IMR-90 (cell line): ENCODE measurements around the gene KCNQ1. TPM values are rescaled to one million over a fixed set of nuclear protein-coding genes. Genes with fewer than 3 reads are reported as not detected.

ENCODE experiments used
- ATAC-seq: fragments of 200-7000 bp; cut with Tn5 transposase; 2 replicates; pipeline ENCODE4 v1.9.1; 2020; ENCODE audit warnings: low read depth, mild to moderate bottlenecking, moderate library complexity
- BruUV-seq: library from RNA; stranded (reverse); fragments of 400-500 nt; replicated peaks from 2 replicates; lab custom pipeline; 2021; lab: Mats Ljungman, UMichigan
- CTCF ChIA-PET: fragments of 300-600 bp; formaldehyde crosslinking; extraction: SDS; loops from one replicate; lab custom pipeline; 2021; ENCODE audit warnings: antibody characterized with exemption; lab: Yijun Ruan, JAX
- POLR2A ChIA-PET: fragments of 300-600 bp; sonication (Branson Sonifier 250); formaldehyde crosslinking; loops from one replicate; lab custom pipeline; 2022; ENCODE audit warnings: antibody characterized with exemption; ENCODE audit not compliant: unreplicated experiment; lab: Charles Lee
- DNase-seq: peaks from one replicate; pipeline ENCODE4 v3.0.0; 2013
- H2AFZ ChIP-seq: replicated peaks from 2 replicates; pipeline ENCODE3; 2013; ENCODE audit warnings: low read length, mild to moderate bottlenecking; ENCODE audit not compliant: poor library complexity
- H2AK5ac ChIP-seq: 2 replicates; pipeline ENCODE4 v1.6.1; 2013; ENCODE audit warnings: low read depth, low read length, inconsistent platforms
- H2AK9ac ChIP-seq: replicated peaks from 2 replicates; pipeline ENCODE3; 2013; ENCODE audit warnings: mild to moderate bottlenecking, low read depth, low read length, moderate library complexity; ENCODE audit not compliant: poor library complexity
- H2BK120ac ChIP-seq: 2 replicates; pipeline ENCODE4 v1.6.1; 2013; ENCODE audit warnings: low read depth, low read length, inconsistent platforms
- H2BK15ac ChIP-seq: 3 replicates; pipeline ENCODE4 v1.6.1; 2013; ENCODE audit warnings: low read depth, low read length, inconsistent platforms
- H2BK20ac ChIP-seq: 2 replicates; pipeline ENCODE4 v1.6.1; 2013; ENCODE audit warnings: low read depth, mild to moderate bottlenecking, inconsistent platforms, low read length, moderate library complexity
- H2BK5ac ChIP-seq: 2 replicates; pipeline ENCODE4 v1.6.1; 2013; ENCODE audit warnings: mild to moderate bottlenecking, low read depth, low read length, inconsistent platforms; ENCODE audit not compliant: poor library complexity, severe bottlenecking
- H3K14ac ChIP-seq: replicated peaks from 2 replicates; pipeline ENCODE4 v1.6.1; 2013; ENCODE audit warnings: low read depth, low read length, inconsistent platforms
- H3K18ac ChIP-seq: 2 replicates; pipeline ENCODE4 v1.6.1; 2013; ENCODE audit warnings: low read depth, low read length, control low read depth
- H3K23ac ChIP-seq: 2 replicates; pipeline ENCODE4 v1.6.1; 2013; ENCODE audit warnings: low read depth, low read length, inconsistent platforms
- H3K27ac ChIP-seq: 2 replicates; pipeline ENCODE4 v1.5.1; 2013; ENCODE audit warnings: mild to moderate bottlenecking, control low read depth, low read length; ENCODE audit not compliant: insufficient read depth
- H3K27me3 ChIP-seq: 2 replicates; pipeline ENCODE4 v1.6.1; 2013; ENCODE audit warnings: low read length; ENCODE audit not compliant: control insufficient read depth, insufficient read depth
- H3K36me3 ChIP-seq: 2 replicates; pipeline ENCODE4 v1.6.1; 2013; ENCODE audit warnings: low read length, mixed read lengths; ENCODE audit not compliant: control insufficient read depth, insufficient read depth
- H3K4ac ChIP-seq: 2 replicates; pipeline ENCODE4 v1.6.1; 2013; ENCODE audit warnings: low read depth, low read length, inconsistent platforms
- H3K4me1 ChIP-seq: 2 replicates; pipeline ENCODE4 v1.6.1; 2013; ENCODE audit warnings: low read length, mixed read lengths; ENCODE audit not compliant: control insufficient read depth, insufficient read depth
- H3K4me2 ChIP-seq: 2 replicates; pipeline ENCODE4 v1.6.1; 2013; ENCODE audit warnings: low read depth, mild to moderate bottlenecking, control low read depth, low read length, moderate library complexity
- H3K4me3 ChIP-seq: 2 replicates; pipeline ENCODE4 v1.5.1; 2013; ENCODE audit warnings: low read depth, mild to moderate bottlenecking, control low read depth, low read length, moderate library complexity; ENCODE audit not compliant: insufficient read depth
- H3K56ac ChIP-seq: 2 replicates; pipeline ENCODE4 v1.6.1; 2013; ENCODE audit warnings: low read length, inconsistent platforms; ENCODE audit not compliant: insufficient read depth; ENCODE audit errors: extremely low read depth
- H3K79me1 ChIP-seq, 2 experiments: 2 replicates each; pipeline ENCODE4 v1.6.1; 2013; ENCODE audit warnings: low read length in 2 of 2, inconsistent platforms in 1 of 2, low read depth in 1 of 2
- H3K9ac ChIP-seq: 2 replicates; pipeline ENCODE4 v1.6.1; 2013; ENCODE audit warnings: low read depth, low read length, control low read depth
- H3K9me1 ChIP-seq: 2 replicates; pipeline ENCODE4 v1.6.1; 2013; ENCODE audit warnings: low read length, inconsistent platforms; ENCODE audit not compliant: insufficient read depth
- H3K9me3 ChIP-seq: 2 replicates; pipeline ENCODE4 v1.6.1; 2013; ENCODE audit warnings: low read length; ENCODE audit not compliant: control insufficient read depth, insufficient read depth
- H4K20me1 ChIP-seq: 2 replicates; pipeline ENCODE4 v1.6.1; 2013; ENCODE audit warnings: low read length, inconsistent platforms; ENCODE audit not compliant: insufficient read depth
- H4K5ac ChIP-seq: 2 replicates; pipeline ENCODE4 v1.6.1; 2013; ENCODE audit warnings: mild to moderate bottlenecking, low read depth, low read length, control low read depth
- H4K8ac ChIP-seq, 2 experiments: 2 replicates each; pipeline ENCODE4 v1.6.1; 2013; ENCODE audit warnings: low read depth in 2 of 2, low read length in 2 of 2, control low read depth in 1 of 2, inconsistent platforms in 1 of 2
- H4K91ac ChIP-seq: 2 replicates; pipeline ENCODE4 v1.6.1; 2013; ENCODE audit warnings: low read depth, low read length, inconsistent platforms; ENCODE audit not compliant: insufficient read depth
- BHLHE40 ChIP-seq: fragments of 150-350 bp; IDR thresholded peaks from 2 replicates; pipeline ENCODE4 v1.6.1; 2016; ENCODE audit warnings: mild to moderate bottlenecking, low read depth, low read length
- CHD1 ChIP-seq: IDR thresholded peaks from 2 replicates; pipeline ENCODE4 v1.6.1; 2012; ENCODE audit warnings: low read depth, low read length, improper control_type of control experiment
- MAFK ChIP-seq: IDR thresholded peaks from 2 replicates; pipeline ENCODE4 v1.6.1; 2012; ENCODE audit warnings: low read depth, low read length, improper control_type of control experiment
- RAD21 ChIP-seq: IDR thresholded peaks from 2 replicates; pipeline ENCODE4 v1.6.1; 2012; ENCODE audit warnings: low read length, improper control_type of control experiment
- WGBS, 2 experiments: methylation state at CpG; one replicate each; pipeline versions ENCODE4 v1.1.5 to v1.1.7; 2013; ENCODE audit warnings: missing lambda C conversion rate in 2 of 2; ENCODE audit not compliant: insufficient read length in 1 of 2; ENCODE audit errors: extremely low coverage in 2 of 2; 5-methylcytosine and 5-hydroxymethylcytosine counted together
- dilution Hi-C: fragments of 300-500 bp; cut with HindIII; formaldehyde crosslinking; loops from one replicate; pipeline ENCODE4 v1.14.3; 2018; ENCODE audit warnings: low sequenced_read_pairs; ENCODE audit not compliant: unreplicated experiment
- in situ Hi-C: fragments of 300-500 bp; cut with MboI; formaldehyde crosslinking; loops from 3 replicates; pipeline ENCODE4 v1.14.3; 2019; ENCODE audit warnings: low sequenced_read_pairs, inconsistent platforms, mixed read lengths
- intact Hi-C: fragments of 100-400 bp; cut with micrococcal nuclease; formaldehyde crosslinking; loops from 2 replicates; pipeline ENCODE4 v1.10.0; 2022
- polyA plus RNA-seq, 3 experiments: library from polyadenylated mRNA; depleted of rRNA; stranded (reverse); fragments of >200 nt; gene quantifications; 2 replicates each; pipeline ENCODE4 v1.2.3, GENCODE V29; 2012; ENCODE audit warnings: low replicate concordance in 1 of 3
- total RNA-seq: library from RNA; depleted of rRNA; stranded (reverse); fragments of >200 nt; gene quantifications from 2 replicates; pipeline ENCODE4 v1.2.3, GENCODE V29; 2012

KCNQ1 gene
- total and polyA plus RNA-seq, 2 of the 4 experiments (the other 2 are of a cell fraction): 0.07 TPM; not detected in 1

GRCh38 chr11:2562890-2563212 lies 118.0 kb downstream of the KCNQ1 start:
- H3K36me3 ChIP-seq: no peaks in the 10 kb centered on the region
- 83% methylated on average over 1 of the region's 6 CpGs; no CpG with 5 or more reads in 1 of the 2 experiments for WGBS, 2 experiments
- dilution Hi-C loops: no loop called here
- in situ Hi-C loops: no loop called here
- ChIA-PET POLR2A (no interaction called here), CTCF (no interaction called here)
- no peak overlapping the region for H4K5ac ChIP-seq
- no peak overlapping the region for H2BK120ac ChIP-seq
- no peak for ATAC-seq
- BruUV-seq: no TSS peak
- no peaks in the 10 kb centered on the region for H3K79me1 ChIP-seq
- no peak overlapping the region for H3K14ac ChIP-seq
- no peaks in the 10 kb centered on the region for H3K4me1 ChIP-seq
- H2BK5ac ChIP-seq: no peak overlapping the region
- no peaks in the 10 kb centered on the region for H3K9me1 ChIP-seq
- H2AK5ac ChIP-seq: no peak overlapping the region
- no peak overlapping the region for H4K91ac ChIP-seq
- H3K27me3 ChIP-seq: peaks cover 32% of the 10 kb centered on the region
- H2AFZ ChIP-seq: no peak overlapping the region
- no peak overlapping the region for H2BK20ac ChIP-seq
- no peak overlapping the region for H3K4ac ChIP-seq
- no peak for DNase-seq
- no peak overlapping the region for H3K9ac ChIP-seq
- H4K20me1 ChIP-seq: no peaks in the 10 kb centered on the region; the same call in 1 of the 2 replicates
- H3K18ac ChIP-seq: no peak overlapping the region
- no peak overlapping the region for H3K4me2 ChIP-seq
- H4K8ac ChIP-seq: no peak overlapping the region
- intact Hi-C loops: no loop called here
- H3K27ac ChIP-seq: no peak overlapping the region
- no peaks in the 10 kb centered on the region for H3K9me3 ChIP-seq
- no peak overlapping the region for H2AK9ac ChIP-seq
- no peak overlapping the region for H3K56ac ChIP-seq
- no peak overlapping the region for H3K23ac ChIP-seq
- H2BK15ac ChIP-seq: no peak overlapping the region
- no peak for TF ChIP-seq BHLHE40
- TF ChIP-seq MAFK: no peak
- no peak for TF ChIP-seq RAD21
- TF ChIP-seq CHD1: no peak
- H3K4me3 ChIP-seq: no peak overlapping the region
